ENCODE results near the gene CCSER1.
"Not testable (repeated sequence)": the region's sequence is repeated elsewhere in the genome, so short reads cannot be mapped to it uniquely, and the experiment has no call there.

The CCSER1 gene

GRCh38 chr4:91448668-91449330 is 1321.6 kb downstream of the CCSER1 start:
- H3K9me3 ChIP-seq = no peaks in the 10 kb centered on the region
- H3K36me3 ChIP-seq = no peaks in the 10 kb centered on the region
- no peak overlapping the region for H3K4me3 ChIP-seq (ENCODE audit: low read depth, low read length)
- H3K27me3 ChIP-seq = no peaks in the 10 kb centered on the region
- no peak for TF ChIP-seq CTCF (IDR thresholded peaks at IDR 0.05; ENCODE audit: low read depth, low read length)
- no peak for DNase-seq
- H3K4me1 ChIP-seq = no peaks in the 10 kb centered on the region

- DNase-seq = no peak
- no peak overlapping the region for H3K4me3 ChIP-seq (ENCODE audit: low read depth, low read length)
- no peaks in the 10 kb centered on the region for H3K9me3 ChIP-seq
- no peaks in the 10 kb centered on the region for H3K4me1 ChIP-seq
- TF ChIP-seq CTCF (IDR thresholded peaks at IDR 0.05; ENCODE audit: low read depth, low read length) = no peak
- no peaks in the 10 kb centered on the region for H3K27me3 ChIP-seq
- H3K36me3 ChIP-seq = no peaks in the 10 kb centered on the region
Measured at GRCh38 chr4:91454111-91454510, 1326.9 kb downstream of the CCSER1 start.

GRCh38 chr4:91462566-91462965 is 1335.4 kb downstream of the CCSER1 start:
- not testable (repeated sequence) for H3K36me3 ChIP-seq; H3K4me3 ChIP-seq (ENCODE audit: low read depth, low read length); DNase-seq; H3K4me1 ChIP-seq; H3K9me3 ChIP-seq; H3K27me3 ChIP-seq

GRCh38 chr4:91470671-91471070 is 1343.5 kb downstream of the CCSER1 start:
- Histone ChIP-seq H3K4me1 (no peaks in the 10 kb centered on the region), H3K27me3 (no peaks in the 10 kb centered on the region), H3K36me3 (no peaks in the 10 kb centered on the region), H3K9me3 (peaks cover 2% of the 10 kb centered on the region), H3K4me3 (ENCODE audit: low read depth, low read length) (no peak overlapping the region)
- TF ChIP-seq CTCF (IDR thresholded peaks at IDR 0.05; ENCODE audit: low read depth, low read length) = no peak
- no peak for DNase-seq

GRCh38 chr4:91471280-91471679 is 1344.1 kb downstream of the CCSER1 start:
- no peak for TF ChIP-seq CTCF (IDR thresholded peaks at IDR 0.05; ENCODE audit: low read depth, low read length)
- H3K4me1 ChIP-seq = no peaks in the 10 kb centered on the region
- H3K27me3 ChIP-seq = no peaks in the 10 kb centered on the region
- no peak overlapping the region for H3K4me3 ChIP-seq (ENCODE audit: low read depth, low read length)
- peaks cover 2% of the 10 kb centered on the region for H3K9me3 ChIP-seq
- no peaks in the 10 kb centered on the region for H3K36me3 ChIP-seq
- DNase-seq = no peak

- Histone ChIP-seq H3K4me3 (ENCODE audit: low read depth, low read length) (no peak overlapping the region), H3K36me3 (no peaks in the 10 kb centered on the region), H3K4me1 (no peaks in the 10 kb centered on the region), H3K9me3 (peaks cover 2% of the 10 kb centered on the region), H3K27me3 (no peaks in the 10 kb centered on the region)
- TF ChIP-seq CTCF (IDR thresholded peaks at IDR 0.05; ENCODE audit: low read depth, low read length) = no peak
- DNase-seq = no peak
Measured at GRCh38 chr4:91472046-91472445, 1344.9 kb downstream of the CCSER1 start.

All from BE2C (cell line).